Stimulated activated CD4-positive, alpha-beta T cell treated with anti-CD3 and anti-CD28 coated beads, Interleukin-4, amount 100 ng/mL, for 1 hour (primary cell): Measurements from ENCODE around the gene ZNF385C.
"Not testable (repeated sequence)": the region's sequence is repeated elsewhere in the genome, so short reads cannot be mapped to it uniquely, and the experiment has no call there.

Source experiments
- DNase-seq: peaks from one replicate; pipeline ENCODE4 v3.0.0-alpha.2; 2020

The ZNF385C gene, protein sequence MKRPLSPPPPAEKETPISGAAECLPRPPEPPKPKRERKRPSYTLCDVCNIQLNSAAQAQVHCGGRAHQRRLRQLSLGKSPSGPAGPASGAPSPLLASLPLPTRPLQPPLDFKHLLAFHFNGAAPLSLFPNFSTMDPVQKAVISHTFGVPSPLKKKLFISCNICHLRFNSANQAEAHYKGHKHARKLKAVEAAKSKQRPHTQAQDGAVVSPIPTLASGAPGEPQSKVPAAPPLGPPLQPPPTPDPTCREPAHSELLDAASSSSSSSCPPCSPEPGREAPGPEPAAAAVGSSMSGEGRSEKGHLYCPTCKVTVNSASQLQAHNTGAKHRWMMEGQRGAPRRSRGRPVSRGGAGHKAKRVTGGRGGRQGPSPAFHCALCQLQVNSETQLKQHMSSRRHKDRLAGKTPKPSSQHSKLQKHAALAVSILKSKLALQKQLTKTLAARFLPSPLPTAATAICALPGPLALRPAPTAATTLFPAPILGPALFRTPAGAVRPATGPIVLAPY

DNA sequence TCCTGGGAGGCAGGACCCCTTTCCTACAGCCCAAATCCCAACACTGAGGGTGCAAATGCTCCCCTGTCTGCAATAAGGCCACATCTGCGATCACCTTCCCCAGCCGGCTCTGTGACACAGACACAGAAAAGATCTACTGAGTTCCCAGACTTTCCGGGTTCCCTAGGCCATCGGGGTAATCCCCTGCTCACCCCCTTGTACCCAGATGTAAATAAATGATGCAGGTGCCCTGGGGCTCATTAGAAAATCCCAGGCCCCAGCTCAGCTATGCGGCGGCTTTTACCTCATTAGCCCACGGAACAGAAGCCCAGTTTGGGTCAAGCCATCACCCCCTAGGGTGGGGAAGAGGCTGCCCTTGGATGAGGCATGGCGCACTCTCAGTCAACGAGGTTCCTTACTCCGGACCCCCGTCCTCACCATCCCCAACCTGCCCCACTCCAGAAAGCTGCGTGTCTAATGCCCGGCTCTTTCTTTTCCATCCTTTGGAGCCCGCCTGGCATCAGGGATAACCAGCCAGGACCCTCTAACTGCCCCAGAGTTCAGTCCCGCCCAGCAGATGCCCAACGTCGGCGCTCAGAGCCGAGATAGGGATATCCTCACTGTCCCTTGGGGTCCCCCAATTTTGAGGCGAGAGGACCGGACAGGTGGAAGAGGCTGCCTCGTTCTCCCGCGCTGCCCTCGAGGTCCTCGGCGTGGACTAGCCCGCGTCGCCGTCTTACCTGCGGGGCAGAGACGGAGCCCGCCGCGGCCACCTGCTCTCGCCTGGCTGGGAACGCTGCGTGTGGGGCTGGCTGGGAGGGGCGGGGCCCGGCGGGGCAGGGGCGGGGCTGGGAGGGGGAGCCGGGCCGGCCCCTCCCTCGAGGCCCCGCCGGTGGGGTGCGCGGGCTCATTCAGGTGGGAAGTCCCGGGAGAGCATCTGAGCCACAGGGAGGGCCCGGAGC lies at the start of gene ZNF385C:
Gene ZNF385C, minus strand, starts transcription at position 783 of the 941 bp plus-strand sequence. CDS start 35,417 bp downstream, outside the sequence.
- peak; percentile 66 for DNase-seq

DNA sequence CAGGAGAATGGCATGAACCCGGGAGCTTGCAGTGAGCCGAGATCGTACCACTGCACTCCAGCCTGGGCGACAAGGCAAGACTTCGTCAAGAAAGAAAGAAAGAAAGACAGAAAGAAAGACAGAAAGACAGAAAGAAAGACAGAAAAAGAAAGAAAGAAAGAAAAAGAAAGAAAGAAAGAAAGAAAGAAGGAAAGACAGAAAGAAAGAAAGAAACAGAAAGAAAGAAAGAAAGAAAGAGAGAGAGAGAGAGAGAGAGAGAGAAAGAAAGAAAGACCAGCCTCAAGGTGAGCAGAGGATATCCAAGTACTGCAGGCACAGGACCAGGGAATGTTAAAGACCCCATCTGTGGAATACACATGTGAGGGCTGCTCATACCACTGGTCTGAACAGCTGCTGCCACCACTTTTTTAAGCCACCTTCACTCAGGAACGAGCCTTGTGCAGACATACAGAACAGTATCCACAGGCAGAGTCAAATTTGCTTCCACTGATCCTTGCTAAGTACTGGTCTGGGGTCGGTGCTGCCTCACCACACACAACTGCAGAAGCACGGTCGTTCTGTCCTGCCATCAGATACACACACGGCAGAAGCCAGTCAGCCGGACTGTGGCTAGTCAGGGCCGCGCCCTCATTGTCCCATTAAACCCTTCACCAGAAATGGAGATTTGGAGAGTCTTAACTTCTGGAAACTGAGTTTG lies 48.8 kb upstream of the ZNF385C start:
- DNase-seq = no peak

DNA sequence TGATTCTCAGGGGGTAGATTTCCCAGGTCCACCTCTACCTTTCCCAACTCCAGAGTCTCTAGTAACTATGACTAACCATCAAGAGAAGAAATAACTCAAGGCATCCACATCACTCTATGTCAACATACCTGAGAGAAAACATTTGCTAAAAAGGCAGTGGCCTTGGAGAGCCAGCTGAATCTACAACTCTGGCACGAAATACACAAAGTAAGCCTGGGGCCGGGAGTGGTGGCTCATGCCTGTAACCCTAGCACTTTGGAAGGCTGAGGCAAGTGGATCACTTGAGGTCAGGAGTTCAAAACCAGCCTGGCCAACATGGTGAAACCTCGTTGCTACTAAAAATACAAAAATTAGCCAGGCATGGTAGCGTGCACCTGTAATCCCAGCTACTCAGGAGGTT lies 44.9 kb upstream of the ZNF385C start:
- not testable (repeated sequence) for DNase-seq

DNA sequence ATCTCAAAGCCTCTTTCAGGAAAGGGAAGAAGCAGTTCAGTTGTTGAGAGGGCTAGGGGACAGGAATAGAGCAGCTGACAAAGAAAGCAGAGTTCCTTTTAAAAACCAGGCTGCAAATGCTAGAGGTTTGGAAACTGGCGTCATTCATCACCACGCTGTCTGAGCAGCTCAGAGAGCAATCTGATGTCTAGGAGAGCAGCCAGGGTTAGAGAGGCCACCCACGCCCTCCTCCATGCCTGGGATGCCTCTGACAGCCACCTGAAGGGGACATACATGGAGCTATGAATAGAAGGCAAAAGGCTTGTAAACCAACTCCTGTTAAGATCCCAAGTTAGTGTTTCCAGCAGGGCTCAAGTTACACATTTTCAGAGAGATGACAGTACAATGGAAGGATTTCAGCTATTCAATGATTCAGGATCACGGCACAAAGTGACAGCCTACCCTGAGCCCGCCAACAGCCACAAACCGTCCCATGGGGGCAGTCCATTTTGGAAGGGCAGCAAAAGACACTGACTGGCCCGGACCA lies 44.2 kb upstream of the ZNF385C start:
- DNase-seq = no peak

DNA sequence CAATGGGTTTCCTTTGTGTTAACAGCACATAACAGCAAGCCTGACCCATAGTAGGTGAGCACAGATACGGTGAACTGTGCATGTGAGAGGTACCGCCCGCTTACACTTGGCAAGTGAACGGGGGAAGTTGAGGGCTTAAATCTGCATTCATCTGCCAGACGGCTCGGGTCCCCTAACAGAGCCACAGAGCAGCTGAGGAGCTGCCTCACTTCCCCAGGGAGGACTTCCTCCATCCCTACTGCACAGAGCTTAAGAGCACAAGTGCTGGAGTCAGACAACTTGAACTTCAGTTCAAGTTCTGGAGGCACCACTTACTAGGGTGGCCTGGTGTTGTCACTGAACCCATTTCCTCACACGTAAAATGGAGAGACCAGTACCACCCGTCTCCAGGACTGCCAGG lies 43.1 kb upstream of the ZNF385C start:
- no peak for DNase-seq

DNA sequence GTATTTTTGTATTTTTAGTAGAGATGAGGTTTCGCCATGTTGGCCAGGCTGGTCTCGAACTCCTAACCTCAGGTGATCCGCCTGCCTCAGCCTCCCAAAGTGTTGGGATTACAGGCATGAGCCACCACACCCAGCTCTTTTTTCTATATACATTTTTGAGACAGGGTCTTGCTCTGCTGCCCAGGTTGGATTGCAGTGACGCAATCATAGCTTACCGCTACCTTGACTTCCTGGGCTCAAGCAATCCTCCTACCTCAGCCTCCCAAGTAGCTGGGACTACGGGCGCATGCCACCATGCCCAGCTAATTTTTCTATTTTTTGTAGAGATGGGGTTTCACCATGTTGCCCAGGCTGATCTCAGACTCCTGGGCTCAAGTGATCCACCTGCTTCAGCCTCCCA lies 42.4 kb upstream of the ZNF385C start:
- not testable (repeated sequence) for DNase-seq

DNA sequence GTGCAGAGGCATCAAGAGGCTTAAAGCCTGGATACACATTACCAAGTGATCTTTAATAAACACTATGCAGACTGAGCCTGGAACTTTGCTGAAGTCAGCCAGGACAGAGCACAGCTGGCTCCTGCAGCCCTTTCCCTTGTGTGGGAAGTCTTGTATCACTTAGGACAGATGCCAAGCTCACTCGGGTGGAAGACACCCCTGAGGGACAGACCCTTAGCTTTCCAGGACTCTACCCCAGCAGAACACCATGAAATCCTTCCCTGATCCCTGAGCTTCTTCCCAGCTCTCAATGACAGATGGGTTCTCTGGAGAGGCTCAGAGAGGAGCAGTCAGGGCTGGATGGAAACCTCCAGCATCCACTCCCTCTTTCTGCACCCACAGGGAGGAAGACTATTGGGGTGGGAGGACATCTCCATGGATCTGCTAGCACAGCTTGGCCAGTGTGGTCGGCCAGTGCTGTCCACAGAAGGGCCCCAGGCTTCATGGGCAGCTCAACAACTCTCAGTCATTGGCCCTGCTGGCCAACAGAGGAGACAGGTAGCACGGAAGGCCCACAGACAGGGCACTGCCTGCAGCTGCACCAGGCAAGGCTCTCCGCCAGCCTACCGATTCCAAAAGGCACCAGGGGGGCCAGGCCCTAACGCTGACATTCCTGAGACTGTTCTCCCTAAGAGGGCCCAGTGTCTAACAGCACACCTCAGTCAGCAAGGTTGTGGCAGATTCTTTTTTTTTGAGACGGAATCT lies 40.6 kb upstream of the ZNF385C start:
- no peak for DNase-seq

DNA sequence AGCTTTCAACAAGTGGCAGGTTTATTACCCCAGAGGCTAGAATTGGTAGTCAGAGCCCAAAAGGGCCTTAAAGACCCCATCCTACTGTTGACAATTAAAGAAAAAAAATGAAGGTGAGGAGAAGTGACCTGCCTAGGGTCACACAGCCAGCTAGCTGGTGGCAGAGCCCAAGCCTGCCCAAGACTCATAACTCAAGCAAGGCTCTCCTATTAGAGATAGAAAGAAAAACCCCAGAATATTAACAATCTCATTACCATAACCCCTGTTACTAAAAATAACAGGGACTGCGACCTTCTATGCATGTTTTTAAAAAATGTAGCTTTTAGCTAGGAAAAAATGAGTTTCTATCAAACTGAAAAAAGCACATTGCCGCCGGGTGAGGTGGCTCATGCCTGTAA lies 38.4 kb upstream of the ZNF385C start:
- no peak for DNase-seq

DNA sequence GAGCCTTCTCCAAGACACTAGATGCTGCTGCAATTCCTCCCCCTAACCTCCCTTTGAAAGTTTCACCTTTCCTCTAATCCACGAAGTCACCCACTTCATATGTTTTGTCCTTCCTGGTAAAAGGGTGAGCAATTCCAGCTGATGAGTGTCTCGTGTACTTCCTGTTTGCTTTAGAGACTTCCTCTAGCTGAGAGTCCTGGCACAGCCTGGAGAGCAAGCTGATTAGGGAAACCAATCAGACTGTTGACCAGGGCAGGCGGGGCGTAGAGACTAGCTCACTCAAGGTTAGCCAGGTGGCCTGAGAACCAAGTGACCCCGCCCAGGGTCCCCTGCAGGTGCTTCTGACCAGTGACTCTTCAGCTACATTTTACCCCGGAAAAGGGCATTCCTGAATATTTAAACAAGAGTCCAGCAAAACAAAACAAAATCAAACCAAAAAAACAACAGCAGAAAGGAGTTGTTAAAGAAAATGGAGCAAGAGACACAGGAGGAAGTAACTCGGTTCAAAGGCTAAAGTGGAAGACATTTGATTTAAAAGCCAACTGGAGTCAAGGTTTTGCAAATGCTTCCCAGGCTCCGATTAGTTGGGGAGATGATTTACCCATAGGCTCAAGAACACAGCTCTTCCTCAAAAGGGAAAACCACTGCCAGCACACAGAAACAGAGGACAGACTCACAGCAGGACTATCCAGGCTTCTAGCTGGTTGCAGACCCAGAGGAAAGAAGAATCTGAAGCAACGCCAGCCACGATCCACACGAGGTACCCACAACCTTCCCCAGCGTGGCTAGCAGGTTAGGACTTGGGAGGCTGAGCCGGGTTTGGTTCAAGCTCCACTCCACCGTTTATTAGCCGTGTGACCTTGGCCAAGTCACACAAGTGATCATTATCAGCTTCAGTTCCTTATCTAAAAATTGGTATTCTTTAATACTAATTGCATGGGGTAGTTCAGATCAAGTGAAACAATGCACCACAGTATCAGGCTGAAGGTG lies 37.7 kb upstream of the ZNF385C start:
- no peak for DNase-seq

DNA sequence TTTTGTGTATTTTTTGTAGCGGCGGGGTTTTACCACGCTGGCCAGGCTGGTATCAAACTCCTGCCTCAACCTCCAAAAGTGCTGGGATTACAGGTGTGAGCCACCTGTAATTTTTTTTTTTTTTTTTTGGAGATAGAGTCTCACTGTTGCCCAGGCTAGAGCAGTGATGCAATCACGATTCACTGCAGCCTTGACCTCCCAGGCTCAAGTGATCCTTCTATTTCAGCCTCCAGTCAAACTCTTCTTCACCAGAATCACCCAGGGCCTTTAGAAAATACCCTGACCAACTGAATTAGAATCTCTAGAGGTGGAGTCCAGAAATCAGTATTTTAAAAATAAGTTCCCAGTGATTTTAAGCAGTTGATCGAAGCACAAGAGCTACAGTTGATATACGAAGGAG lies 36.9 kb upstream of the ZNF385C start:
- no peak for DNase-seq

DNA sequence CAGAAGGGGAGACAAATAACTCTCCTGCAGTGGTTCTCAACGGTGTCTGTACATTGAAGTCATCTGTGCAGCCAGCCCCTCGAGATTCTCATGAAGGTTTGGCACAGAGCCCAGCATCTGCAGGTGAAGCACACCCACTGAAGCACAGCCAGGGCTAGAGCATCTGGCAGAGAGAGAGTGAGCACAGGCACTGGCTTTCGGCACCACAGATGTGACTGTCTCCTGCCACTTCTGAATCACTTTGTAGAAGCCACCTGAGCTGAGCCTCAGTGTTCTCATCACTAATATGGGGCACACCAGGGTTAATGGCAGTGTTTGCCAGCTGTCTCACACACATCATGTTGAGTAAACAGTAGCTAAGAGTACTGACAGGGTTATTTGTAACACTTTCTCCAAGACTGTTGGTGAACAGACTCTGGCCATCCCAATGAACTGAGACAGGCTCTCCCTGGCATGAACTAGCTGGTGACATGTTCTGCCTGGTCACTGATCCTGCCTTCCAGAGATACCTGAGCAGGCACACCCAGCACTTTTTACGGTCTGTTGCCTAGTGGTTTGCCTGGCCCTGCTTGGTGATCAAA lies 35.3 kb upstream of the ZNF385C start:
- DNase-seq = no peak

DNA sequence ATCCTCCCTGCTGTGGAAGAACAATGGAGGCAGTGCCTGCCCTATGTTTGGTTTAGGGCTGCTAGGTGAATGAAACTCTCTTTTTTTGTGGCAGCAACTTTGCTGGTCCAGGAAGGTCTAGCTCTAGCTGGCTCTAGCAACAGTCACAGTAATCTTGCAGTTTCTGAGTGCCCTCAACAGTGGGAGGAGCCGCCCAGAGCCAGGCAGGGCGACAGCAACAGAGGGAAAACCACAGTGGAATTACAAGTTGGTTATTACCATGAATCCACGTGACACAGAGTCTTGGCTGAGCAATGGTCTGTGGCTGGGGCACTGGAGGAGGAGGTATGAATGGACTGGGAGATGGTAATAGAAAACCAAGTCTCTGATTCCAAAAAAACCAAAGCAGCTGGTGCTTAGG lies 34.7 kb upstream of the ZNF385C start:
- DNase-seq = no peak

DNA sequence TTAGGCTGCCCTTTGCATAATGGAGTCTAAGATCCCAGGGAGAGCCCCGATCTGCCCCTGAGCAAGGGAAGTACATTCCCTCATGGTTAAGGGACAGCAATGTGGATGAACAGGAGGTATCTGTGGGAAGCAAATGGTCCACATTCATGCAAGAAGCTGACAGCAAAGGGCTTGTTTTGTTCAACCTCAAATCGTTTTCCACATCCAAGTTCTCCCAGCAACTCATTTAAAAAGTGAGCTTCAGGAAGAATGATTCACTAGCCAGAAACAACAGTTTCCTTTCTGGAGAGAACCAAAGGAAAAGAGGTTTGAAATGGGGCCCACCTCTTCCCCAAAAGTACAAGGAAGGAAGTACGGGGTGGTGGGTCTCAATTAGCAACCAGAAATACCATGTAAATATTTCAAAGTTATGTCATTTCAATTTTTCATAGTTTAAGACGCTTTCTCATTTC lies 33.7 kb upstream of the ZNF385C start:
- no peak for DNase-seq

DNA sequence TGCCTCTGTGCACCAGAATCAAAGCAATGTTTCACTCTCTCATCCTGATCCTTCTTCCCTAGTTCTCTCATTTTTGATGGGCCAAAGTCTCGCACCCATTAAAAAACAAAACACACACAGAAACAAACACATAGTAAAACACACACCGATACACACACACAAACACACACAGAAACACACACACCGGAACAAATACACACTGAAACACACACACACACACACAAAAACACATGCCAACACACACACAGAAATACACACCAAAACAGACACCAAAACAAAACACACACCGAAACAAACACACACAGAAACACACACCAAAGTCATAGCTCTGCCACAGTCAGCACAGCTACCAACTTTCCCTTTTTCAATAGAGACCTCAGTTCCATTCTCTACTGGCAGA lies 33.0 kb upstream of the ZNF385C start:
- no peak for DNase-seq

DNA sequence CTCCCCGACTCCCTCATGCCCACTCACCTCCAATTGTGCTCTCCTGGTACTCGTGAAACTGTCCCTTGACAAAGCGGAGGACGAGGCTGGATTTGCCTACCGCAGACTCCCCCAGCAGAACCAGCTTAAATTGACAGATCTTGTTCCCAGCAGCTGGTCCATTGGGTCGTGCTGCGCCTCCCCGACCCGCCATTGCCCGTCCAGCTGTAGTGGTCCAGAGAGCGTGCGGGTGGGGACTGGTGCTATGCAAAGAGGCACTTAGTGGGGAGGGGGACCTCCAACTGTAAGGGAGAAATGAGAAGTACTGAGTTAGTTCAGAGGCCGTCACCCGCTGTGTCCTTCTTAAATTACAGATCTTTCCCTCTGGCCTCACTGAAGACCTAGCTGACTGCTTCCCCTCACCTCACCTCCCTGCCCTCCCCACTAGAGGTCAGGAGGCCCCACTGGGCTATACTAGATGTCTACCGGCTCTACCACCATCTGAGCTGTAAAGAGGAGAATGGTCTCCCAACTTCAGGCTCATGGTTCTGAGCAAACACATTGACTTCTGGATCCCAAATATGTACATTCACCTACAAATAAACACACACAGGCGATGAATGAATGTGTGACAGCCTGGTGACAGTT lies 32.1 kb upstream of the ZNF385C start:
- DNase-seq = no peak

DNA sequence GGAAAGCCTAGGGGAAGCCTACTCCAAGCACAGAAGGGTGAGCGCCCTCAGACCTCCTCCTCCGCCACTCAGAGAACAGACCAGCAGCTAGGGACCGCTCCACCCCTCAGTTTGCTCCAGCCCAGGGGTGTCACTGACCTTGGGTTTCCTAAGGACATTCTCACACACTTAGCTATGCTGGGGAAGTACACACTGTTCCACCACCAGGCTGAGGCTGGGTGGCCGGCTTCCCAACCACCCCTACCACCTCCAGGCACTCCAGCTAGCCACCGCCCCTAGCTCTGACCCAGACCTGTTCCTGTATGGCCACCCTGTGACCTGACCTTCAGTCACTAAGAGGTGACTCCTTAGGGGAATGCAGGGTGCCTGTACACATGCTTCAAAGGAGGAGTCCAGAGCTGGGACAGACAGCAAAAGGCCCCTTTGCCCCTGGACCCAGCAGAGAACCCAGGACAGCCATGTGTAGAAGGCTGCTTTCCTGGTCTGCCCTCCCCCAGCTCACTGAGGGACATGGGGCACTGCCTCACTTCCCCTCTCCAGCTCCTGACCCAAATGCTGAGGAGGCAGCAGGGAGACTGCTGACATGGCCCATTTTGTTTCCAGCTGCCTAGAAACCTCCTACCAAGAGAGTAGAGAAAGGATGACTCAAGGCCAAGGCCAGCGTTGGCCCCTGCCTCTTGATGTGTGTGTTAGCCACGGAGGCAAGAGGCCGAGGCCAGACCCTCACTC lies 31.0 kb upstream of the ZNF385C start:
- no peak for DNase-seq

DNA sequence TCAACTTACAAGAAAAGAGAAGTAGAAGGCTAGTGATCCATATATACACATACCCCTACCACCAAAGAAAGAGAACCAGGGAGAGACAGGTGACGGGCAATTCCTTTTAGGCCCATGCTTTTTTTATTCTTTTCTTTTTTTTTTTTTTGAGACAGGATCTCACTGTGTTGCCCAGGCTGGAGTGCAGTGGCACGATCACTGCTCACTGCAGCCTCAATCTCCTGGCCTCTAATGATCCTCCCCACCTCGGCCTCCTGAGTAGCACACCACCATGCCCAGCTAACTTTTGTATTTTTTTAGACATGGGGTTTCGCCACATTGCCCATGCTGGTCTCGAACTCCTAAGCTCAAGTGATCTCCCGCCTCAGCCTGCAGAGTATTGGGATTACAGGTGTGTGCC lies 29.1 kb upstream of the ZNF385C start:
- no peak for DNase-seq

DNA sequence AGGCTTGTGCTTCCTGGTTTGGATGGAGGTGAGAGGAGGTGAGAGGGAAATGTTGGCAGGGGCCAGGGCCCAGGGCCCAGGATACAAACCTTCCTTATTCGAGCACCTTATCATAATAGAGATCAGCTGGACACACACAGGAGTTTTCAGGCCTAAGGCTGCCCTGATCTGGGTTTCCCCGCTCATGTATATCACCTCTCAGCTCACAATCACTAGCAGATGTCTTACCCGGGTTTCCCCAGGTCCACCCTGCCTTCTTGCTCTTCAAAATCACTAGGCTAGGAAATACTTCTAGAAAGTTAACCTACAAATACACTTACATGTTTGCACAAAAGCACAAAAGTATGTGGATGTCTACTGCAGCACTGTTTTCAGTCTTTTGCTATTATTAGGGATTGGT lies 28.6 kb upstream of the ZNF385C start:
- no peak for DNase-seq

DNA sequence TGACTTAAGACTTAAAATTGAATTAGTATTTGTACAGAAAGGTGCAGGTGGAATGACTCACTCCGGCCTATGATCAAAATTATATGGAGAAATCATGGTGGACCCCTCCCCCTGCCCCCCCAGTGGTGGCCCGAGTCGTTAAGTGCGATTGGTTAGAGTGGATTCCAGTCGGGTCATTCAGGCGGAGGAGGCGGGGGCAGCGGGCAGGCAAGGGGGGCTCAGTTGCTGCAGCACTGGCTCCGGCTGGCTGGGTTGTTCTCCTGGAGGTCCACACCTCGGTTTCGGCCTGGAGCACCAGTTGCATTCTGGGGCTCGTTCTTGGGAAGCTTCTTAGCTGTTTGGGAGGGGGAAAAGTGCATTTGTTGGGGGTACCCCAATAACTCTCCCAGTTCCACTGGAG lies 27.3 kb upstream of the ZNF385C start:
- DNase-seq = no peak
